Measurements from ENCODE around the gene PIP5K1B. TPM values are rescaled to one million over a fixed set of nuclear protein-coding genes. Genes with fewer than 3 reads are reported as not detected.

The PIP5K1B gene
- total RNA-seq, 6 experiments from 2014 or later = not detected

- Mint-ChIP-seq H3K36me3 (ENCODE audit: low read depth) (no peaks in the 10 kb centered on the region), H3K27ac (no peak overlapping the region), H3K4me1 (ENCODE audit: low read depth) (no peaks in the 10 kb centered on the region), H3K9me3 (no peaks in the 10 kb centered on the region), H3K4me3 (no peak overlapping the region), H3K27me3 (ENCODE audit: insufficient read depth) (no peaks in the 10 kb centered on the region; the same call in none of the 2 replicates)
- no peak for DNase-seq
- TF ChIP-seq CTCF (IDR thresholded peaks at IDR 0.05) = no peak
Observed at GRCh38 chr9:68730570-68731235, 25.7 kb downstream of the PIP5K1B start.

- no peak overlapping the region for H3K4me3 Mint-ChIP-seq
- no peaks in the 10 kb centered on the region for H3K36me3 Mint-ChIP-seq (ENCODE audit: low read depth)
- peaks cover 2% of the 10 kb centered on the region for H3K27me3 Mint-ChIP-seq (ENCODE audit: insufficient read depth)
- TF ChIP-seq CTCF (IDR thresholded peaks at IDR 0.05) = no peak
- DNase-seq = no peak
- no peaks in the 10 kb centered on the region for H3K9me3 Mint-ChIP-seq
- no peak overlapping the region for H3K27ac Mint-ChIP-seq
- no peaks in the 10 kb centered on the region for H3K4me1 Mint-ChIP-seq (ENCODE audit: low read depth)
Observed at GRCh38 chr9:68731857-68732256, 26.8 kb downstream of the PIP5K1B start.

DNA sequence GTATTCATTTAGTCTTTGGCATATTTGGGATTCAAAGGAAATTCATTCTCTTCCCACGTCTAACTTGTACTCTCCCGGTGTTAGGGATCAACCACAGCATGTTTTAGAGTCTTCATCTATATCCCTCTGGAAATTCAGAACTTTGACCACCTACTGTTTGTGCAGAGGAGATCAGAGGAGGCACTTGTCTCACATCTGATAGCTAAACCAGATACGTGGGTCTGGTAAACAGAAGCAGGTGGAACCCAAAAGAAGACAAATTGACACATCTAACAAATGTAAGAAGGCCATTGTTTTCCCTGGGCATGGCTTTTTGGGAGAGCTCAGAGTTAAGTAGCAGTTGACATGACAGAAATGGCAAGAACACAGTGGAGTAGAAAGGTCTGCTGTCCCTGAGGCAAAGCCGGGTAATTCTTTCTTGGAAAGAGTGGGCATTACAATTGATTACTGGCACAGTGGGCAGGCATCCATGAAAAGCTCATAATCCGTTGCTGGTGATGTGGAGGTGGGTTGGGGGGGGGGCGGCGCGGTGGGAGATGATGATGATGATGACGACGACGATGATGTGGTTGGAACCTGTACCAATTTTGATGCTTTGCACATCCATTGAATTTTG, 27.5 kb downstream of the PIP5K1B start:
- H3K36me3 Mint-ChIP-seq (ENCODE audit: low read depth) = no peaks in the 10 kb centered on the region
- no peak for DNase-seq
- no peak for TF ChIP-seq CTCF (IDR thresholded peaks at IDR 0.05)
- peaks cover 2% of the 10 kb centered on the region for H3K27me3 Mint-ChIP-seq (ENCODE audit: insufficient read depth)
- no peak overlapping the region for H3K4me3 Mint-ChIP-seq
- H3K4me1 Mint-ChIP-seq (ENCODE audit: low read depth) = no peaks in the 10 kb centered on the region
- no peaks in the 10 kb centered on the region for H3K9me3 Mint-ChIP-seq
- no peak overlapping the region for H3K27ac Mint-ChIP-seq

GRCh38 chr9:68733021-68733405, 28.0 kb downstream of the PIP5K1B start:
- TF ChIP-seq CTCF (IDR thresholded peaks at IDR 0.05) = no peak
- H3K27me3 Mint-ChIP-seq (ENCODE audit: insufficient read depth) = peaks cover 2% of the 10 kb centered on the region; the same call in 1 of the 2 replicates
- no peak for DNase-seq

GRCh38 chr9:68738358-68738757, 33.3 kb downstream of the PIP5K1B start:
- TF ChIP-seq CTCF (IDR thresholded peaks at IDR 0.05) = no peak
- no peak for DNase-seq
- no peaks in the 10 kb centered on the region for H3K36me3 Mint-ChIP-seq (ENCODE audit: low read depth)
- H3K4me1 Mint-ChIP-seq (ENCODE audit: low read depth) = no peaks in the 10 kb centered on the region
- no peaks in the 10 kb centered on the region for H3K9me3 Mint-ChIP-seq
- H3K27me3 Mint-ChIP-seq (ENCODE audit: insufficient read depth) = peaks cover 2% of the 10 kb centered on the region; the same call in 1 of the 2 replicates
- H3K27ac Mint-ChIP-seq = no peak overlapping the region
- H3K4me3 Mint-ChIP-seq = no peak overlapping the region

More at GRCh38 chr9:68733021-68733405, 28.0 kb downstream of the PIP5K1B start:
- Mint-ChIP-seq H3K4me1 (ENCODE audit: low read depth) (no peaks in the 10 kb centered on the region), H3K9me3 (no peaks in the 10 kb centered on the region), H3K4me3 (no peak overlapping the region), H3K27ac (no peak overlapping the region), H3K36me3 (ENCODE audit: low read depth) (no peaks in the 10 kb centered on the region)

Data from HFFc6 (cell line).